Lower leg skin (tissue), 3 donors: ENCODE data around the gene SH3BP5L.

Source experiments
- POLR2A ChIP-seq, 2 donors: fragments of 450-650 bp; IDR thresholded peaks; one replicate each; pipeline ENCODE4 v1.6.1; 2016 to 2017; ENCODE audit warnings: antibody characterized with exemption in 2 of 2, mild to moderate bottlenecking in 1 of 2, moderate library complexity in 1 of 2
- TF ChIP-seq, protein P1 (sequence below), 3 donors: fragments of 450-650 bp; IDR thresholded peaks; one replicate each; pipeline ENCODE4 v1.5.1; 2016; ENCODE audit warnings: antibody characterized with exemption in 3 of 3, mild to moderate bottlenecking in 3 of 3, moderate library complexity in 2 of 3

- TF ChIP-seq, protein P1, sequence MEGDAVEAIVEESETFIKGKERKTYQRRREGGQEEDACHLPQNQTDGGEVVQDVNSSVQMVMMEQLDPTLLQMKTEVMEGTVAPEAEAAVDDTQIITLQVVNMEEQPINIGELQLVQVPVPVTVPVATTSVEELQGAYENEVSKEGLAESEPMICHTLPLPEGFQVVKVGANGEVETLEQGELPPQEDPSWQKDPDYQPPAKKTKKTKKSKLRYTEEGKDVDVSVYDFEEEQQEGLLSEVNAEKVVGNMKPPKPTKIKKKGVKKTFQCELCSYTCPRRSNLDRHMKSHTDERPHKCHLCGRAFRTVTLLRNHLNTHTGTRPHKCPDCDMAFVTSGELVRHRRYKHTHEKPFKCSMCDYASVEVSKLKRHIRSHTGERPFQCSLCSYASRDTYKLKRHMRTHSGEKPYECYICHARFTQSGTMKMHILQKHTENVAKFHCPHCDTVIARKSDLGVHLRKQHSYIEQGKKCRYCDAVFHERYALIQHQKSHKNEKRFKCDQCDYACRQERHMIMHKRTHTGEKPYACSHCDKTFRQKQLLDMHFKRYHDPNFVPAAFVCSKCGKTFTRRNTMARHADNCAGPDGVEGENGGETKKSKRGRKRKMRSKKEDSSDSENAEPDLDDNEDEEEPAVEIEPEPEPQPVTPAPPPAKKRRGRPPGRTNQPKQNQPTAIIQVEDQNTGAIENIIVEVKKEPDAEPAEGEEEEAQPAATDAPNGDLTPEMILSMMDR (IDR thresholded peaks at IDR 0.05) = no peak
- no peak for TF ChIP-seq POLR2A (IDR thresholded peaks at IDR 0.05)
Measured at GRCh38 chr1:248786156-248786555, 39.6 kb downstream of the SH3BP5L start.
